Kidney capillary endothelial cell (primary cell): ENCODE measurements around the gene PHF21A.
"Not testable (repeated sequence)": the region's sequence is repeated elsewhere in the genome, so short reads cannot be mapped to it uniquely, and the experiment has no call there.

Source experiments
- DNase-seq: peaks from one replicate; pipeline ENCODE4 v3.0.0-alpha.2; 2018; ENCODE audit warnings: low spot score

The PHF21A gene

DNA sequence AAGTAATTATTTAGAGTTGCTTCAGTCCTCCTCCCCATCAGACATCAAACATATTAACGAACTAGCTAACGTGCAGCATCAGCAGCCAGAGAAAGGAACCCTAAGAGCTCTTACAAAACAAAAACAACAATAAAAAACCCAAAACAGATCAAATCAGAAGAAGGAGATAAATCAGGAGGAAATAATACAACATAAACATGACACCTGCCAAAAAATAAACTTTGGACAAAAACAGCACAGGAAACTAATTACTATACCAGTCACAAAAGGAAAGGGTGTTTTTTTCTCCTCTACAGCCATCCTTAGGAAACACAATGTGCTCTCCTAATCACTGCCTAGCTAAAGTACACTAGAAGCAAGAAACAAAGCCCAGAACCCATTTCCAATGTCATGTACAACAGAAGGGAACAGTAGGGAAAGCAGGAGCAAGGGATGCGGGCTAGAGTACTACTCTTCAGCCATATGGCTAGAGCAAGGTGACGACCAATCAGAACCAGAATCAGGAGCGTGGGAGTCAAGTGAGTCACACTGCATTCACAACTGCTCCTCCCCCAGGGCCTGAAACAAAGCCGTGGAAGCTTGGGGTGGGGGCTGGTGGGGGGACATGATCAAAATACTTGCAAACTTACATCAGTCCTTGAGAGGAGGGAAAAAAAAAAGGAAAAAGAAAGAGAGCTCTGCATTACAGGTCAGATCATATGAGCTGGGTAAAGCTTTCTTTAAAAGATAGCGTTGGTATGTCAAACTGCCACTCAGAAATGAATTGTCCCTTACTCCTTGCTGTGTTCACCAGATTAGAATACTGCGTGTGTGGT, 138.4 kb downstream of the PHF21A start:
- peak; percentile 49 for DNase-seq

GRCh38 chr11:45981826-45982225, 139.4 kb downstream of the PHF21A start:
- DNase-seq: not testable (repeated sequence)

GRCh38 chr11:45974806-45975205, 146.4 kb downstream of the PHF21A start:
- no peak for DNase-seq

DNA sequence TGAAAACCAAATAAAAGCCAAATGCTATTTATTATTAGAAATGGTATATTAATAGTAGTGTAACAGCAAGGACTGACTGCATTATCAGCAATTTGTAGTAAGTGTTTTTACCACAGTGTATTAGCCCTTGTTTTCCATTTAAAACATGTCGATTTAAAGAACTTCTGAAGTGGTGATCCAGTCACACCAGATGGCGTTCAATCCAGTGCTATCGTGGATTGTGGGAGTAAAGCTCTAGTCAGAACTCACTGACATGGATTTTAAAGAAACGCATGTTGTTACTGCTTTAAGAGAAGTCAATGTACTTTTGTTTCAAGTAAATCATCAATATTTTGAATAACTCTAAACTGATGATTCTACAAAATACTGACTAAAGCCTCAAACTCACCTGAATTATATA, 147.7 kb downstream of the PHF21A start:
- no peak for DNase-seq

DNA sequence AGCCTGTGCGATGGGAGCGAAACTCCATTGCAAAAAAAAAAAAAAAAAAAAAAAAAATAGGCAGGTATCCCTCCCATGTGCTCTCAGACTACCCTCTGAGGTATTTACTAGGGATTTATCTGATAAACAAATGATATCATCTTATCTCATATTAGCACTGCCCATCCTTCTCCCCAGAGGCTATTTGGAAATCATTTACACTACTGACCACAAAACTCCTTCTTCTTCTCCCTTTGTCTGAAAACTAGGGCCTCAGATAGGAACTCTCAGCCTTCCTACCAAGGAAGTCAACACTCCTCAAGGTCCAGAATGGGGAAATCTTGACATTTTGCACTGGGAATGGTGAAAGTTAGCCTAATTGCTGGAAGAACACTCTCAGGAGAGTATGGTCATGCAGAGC, 152.4 kb downstream of the PHF21A start:
- DNase-seq: no peak

- no peak for DNase-seq
Observed at GRCh38 chr11:45967506-45967905, 153.7 kb downstream of the PHF21A start.

- peak; percentile 78 for DNase-seq
Observed at GRCh38 chr11:45964911-45965389, 156.3 kb downstream of the PHF21A start.

DNA sequence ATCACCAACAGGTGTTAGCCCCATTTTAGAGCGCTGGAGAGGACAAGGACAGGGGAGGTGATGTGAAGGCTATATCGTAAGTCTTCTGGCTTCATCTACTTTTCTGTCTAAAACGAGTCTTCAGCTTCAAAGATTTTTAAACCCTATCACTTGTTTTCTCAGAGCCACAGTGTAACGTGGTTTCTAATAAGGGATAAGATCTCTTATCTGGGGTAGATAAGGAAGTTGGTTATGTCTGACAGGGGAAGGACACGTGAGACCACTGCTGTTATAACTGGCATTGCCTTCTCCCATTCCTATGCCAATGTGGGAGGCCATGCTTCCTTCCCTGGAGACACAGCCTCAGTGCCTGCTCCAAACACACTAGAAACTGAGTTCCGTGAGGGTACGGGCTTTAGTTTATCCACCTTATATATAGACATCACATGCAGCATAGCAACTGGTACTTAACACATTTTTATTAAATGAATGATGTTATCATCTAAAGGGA, 159.5 kb downstream of the PHF21A start:
- no peak for DNase-seq

- DNase-seq: no peak
Observed at GRCh38 chr11:45960387-45961095, 160.7 kb downstream of the PHF21A start.

DNA sequence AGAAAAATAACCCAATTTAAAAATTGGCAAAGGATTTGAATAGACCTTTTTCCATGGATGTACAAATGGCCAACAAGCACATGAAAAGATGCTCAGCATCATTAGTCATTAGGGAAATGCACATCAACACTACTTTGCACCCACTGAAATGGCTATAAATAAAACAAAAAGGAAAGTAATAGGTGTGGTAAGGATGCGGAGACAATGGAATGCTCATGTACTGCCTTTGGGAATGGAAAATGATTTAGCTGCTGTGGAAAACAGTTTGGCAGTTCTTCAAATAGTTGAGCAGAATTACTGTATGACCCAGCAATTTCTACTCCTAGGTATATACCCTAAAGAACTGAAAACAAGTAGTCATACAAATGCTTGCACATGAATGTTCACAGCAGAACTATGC, 161.4 kb downstream of the PHF21A start:
- no peak for DNase-seq

DNA sequence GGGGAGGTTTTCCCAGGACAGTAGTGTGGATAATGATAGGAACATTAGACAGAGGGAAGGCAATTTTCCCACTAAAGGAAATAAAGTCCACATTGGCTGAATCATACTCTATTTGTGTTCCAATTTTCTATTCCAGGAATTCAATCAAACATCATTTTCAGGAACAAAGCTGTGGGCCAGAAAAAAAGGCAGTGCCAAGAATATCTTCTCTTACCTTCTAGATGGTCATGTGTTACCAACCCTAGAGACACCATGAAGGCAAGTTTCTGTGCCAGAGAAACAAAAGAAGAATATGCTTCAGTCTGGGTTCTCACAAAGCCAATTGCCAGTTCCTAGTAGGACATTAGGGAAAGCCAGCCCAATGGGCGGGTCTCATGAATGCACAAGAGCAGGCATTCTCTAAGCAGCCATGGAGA, 171.3 kb downstream of the PHF21A start:
- DNase-seq: no peak

GRCh38 chr11:45948356-45948755, 172.9 kb downstream of the PHF21A start:
- DNase-seq: no peak

DNA sequence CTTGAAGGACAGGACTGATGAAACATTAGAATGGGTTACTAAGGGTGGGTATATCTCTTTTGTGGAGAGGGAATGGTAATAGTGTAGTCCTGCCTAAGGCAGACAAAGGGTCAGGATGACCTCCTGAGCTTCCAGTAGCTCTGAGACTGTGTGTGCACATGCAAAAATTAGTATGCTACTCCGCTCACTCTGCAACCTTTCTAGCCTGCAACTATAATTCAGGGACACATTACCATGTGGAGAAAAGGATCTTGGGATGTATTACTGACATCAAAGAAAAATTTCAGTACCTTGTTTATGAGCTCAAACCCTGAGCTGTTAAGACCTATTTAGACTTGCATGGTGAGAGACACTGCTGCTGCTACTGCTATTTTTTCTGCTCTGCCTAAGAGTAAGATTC, 173.4 kb downstream of the PHF21A start:
- DNase-seq: no peak

DNA sequence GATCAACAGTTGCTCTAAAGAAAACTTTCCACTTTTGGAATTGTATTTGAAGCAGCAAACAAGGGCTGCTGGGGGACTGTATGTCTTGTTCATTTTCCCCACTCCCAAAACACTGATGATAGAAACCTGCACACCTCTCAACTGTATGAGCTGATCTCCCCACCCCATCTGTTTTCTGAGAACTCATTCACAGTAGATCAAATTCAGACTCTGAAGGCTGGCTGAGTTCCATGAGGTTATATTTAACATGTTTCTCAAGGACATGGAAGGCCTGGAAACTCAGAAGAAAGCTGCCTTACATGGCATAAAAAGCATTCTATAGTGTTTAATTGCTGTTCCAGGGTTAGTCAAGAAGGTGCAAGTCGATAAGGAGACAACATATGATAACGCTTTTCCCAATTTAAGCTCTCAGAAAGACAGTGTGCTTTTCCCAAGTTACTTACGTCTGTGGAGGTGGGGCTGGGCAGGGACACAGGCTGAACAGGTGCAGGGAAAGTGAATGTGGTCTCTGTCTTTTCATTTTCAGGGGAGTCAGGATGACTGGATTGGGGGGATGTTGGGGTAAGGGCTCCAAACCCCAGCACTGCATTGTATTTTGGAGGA, 175.8 kb downstream of the PHF21A start:
- no peak for DNase-seq

DNA sequence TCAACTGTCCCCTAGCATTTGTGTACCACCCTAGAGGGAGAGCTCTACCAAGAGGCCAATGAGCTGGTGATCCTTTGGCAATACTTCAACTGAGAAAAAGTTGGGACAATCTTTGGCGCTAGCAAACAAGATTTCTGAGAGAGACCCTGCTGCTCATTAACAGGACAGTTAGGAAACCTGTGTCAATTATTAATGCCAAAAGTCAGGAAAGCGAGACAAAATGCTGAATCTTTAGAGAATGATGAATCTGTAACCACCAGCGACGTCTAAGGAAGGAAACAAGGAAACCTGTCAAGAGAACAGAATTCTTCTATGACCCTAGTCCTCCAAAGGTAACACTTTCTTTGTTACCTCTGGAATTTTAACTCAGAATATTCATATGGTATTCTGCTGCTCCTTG, 178.9 kb downstream of the PHF21A start:
- no peak for DNase-seq

GRCh38 chr11:45941285-45941684, 180.0 kb downstream of the PHF21A start:
- DNase-seq: no peak

GRCh38 chr11:45939836-45940235, 181.4 kb downstream of the PHF21A start:
- DNase-seq: no peak

DNA sequence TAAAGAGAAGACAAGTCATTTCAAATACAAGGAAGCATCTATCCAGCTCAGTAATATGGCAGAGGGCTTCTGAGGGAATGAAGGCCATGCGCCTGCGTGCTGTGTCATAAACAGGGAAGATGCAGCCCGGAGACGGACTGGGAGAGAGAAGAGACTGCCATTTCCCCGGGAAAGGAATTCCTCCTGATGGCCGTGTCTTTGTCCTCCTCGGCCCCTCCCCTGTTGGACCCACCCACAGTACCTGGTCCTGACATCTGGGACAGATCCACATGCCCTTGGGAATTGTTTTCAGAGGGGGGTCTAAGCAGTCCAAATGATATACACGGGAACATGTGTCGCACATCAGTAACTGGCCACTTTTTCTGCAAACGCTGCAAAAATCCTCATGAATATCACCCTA, 183.3 kb downstream of the PHF21A start:
- no peak for DNase-seq

DNA sequence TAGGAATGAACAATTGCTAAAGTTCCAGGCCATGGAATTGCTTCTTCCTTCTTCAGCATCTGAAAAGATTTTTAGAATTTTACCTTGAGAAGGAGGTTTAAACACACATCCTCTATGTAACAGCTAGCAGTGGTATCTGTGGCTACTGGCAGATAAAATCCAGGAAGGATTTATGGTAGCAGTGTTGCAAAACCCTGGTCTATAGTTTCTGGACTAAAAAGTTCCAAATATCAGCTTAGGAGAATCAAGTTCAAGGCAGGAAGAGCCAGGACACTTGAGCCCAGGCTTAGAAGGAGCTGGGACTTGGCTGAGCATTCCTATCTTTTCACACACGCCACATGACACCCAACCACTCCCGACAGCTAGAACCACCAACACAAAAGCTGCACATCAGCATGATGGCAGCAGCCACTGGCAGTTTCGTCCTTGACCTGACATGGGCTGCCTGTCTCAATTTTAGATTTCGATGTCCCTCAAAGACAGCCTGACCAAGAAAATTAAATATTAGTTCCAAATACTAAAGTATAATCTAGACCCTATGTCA, 184.7 kb downstream of the PHF21A start:
- no peak for DNase-seq

DNA sequence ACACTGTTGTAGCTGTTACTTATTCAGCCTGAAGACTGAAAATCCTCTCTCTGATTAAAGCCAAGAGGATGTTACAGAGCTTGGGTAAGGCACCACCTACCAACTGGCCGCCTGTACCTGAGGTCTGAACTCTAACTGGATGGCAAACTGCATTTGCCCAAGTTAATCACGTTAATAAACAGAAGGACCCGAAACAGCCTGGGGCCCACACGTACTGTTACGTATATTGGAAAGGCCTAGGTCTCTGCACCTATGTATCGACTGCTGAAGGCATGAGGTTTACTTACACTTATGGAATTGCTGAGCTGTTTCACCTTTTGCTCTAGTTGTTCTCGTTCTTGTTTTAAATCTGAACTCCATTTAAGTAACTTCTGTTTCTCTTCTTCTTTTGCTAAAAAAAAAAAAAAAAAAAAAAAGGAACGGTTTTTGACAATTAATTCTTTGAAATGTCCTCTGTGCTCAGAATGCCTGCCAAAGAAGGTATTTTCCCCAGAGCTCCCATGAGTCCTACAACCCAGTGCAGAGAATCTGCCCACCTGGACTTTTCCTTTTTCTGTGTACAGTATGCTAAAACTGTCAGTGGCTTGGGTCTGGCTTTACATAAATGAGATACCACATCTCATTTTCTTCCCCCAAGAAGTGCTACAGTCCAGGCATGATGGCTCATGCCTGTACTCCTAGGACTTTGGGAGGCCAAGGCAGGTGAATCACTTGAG, 185.7 kb downstream of the PHF21A start:
- DNase-seq: no peak

DNA sequence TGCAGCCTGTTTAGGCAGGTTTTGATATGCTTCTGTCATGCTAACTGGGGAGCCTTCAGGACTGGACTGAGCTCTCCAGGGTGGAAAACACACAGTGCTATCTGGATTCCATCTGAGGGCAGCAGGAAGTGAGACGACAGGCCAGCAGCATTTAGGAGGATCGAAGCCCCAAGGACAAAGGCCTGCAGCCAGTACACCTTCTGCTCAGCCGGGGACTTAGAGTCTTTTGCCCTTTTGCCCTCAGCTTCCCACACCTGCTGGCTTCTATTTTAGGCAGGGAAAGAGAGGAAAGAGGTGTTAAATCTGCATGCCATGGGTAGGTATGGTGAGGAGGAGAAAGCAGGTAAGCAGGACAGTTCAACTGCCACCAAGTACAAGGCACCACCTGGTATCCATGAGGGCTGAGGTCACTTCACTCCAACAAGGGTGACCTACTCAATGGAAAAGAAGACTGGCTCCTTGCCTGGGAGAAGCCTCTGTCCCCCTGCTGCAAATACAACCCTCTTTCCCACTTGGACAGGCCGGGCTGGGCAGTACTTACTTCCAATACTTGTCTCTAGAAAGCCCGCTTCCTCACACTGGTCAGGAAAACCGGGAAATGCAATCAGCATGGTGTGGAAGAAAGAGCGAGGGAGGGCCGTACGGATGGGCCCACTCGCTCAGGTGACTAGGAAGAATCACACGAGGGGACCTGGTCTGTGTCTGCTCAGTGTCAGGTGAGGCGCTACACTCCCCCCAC, 186.5 kb downstream of the PHF21A start:
- DNase-seq: no peak
